Measurements from ENCODE around the gene AMOTL1.
"Not testable (repeated sequence)": the region's sequence is repeated elsewhere in the genome, so short reads cannot be mapped to it uniquely, and the experiment has no call there.

AMOTL1 gene

GRCh38 chr11:94794287-94795168 is 26.4 kb downstream of the AMOTL1 start:
- peak; percentile 56 for DNase-seq

GRCh38 chr11:94795476-94796189 is 27.5 kb downstream of the AMOTL1 start:
- no peak for DNase-seq

- no peak for DNase-seq
Measured at GRCh38 chr11:94796190-94796580, 28.0 kb downstream of the AMOTL1 start.

DNA sequence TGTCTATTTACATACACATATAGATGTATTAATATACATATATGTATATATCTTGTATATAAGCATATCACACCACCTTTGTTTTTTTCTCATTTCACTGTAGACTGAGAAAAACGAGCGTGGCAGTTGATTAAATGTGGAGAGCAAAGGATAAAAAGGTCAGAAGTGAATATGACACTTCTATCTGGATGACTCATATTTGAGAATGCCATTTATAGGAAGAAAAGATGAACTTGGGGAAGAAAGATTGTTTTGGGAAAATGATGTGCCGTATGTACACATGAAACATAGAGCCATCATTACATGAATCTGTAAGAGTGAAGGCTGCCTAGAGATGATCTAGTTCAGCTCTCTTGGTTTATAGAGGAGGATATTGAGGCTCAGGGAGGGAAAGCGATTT is 28.7 kb downstream of the AMOTL1 start:
- DNase-seq = no peak

GRCh38 chr11:94799726-94800125 is 31.6 kb downstream of the AMOTL1 start:
- DNase-seq = no peak

DNA sequence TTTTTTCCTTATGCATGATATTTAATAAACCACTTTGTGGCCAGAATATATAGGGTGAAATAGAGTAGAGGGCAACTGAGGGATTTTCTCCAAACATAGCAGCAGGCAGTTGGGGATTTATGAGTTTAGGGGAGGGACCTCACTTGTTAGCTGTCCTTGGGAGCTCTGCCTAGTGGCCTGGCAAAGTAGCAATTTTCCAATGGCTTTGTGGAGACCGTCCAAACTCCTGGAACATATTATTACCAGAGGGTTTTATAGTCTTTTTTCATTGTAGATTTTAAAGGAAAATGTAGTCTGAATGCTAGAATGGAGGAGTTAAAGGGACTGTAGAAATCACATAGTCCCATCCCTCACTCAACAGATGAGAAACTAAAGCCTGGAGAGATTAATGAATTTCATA is 32.3 kb downstream of the AMOTL1 start:
- no peak for DNase-seq

DNA sequence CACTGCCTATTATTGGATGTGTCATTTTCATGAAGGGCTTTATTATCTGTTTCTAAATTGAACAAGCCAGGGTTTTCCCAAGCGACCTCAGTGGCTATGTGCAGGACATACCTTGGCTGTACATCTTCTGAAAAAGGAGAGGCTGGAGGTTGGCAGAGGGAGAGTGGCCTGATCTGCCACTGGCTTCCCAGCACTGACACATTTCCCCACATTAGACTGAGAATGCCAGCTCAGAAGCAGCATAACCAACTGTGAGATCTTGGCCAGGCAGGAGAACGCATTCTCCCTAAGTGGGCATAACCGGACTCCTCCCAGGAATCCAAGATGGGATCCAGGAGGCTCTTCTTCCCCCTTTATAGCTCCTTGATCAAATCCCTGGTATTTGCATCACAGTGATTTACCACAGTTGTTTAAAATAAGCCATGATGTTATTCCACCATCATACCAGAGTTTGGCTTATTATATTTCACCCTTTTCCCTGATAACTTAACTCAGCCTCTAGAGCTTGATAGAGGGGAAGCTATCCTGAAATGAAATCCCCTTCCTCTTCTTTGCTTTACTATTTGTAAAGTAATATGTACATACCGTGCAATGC is 33.8 kb downstream of the AMOTL1 start:
- DNase-seq = no peak

GRCh38 chr11:94802501-94802900 is 34.3 kb downstream of the AMOTL1 start:
- DNase-seq = no peak

GRCh38 chr11:94803491-94803890 is 35.3 kb downstream of the AMOTL1 start:
- DNase-seq = no peak

GRCh38 chr11:94804874-94805273 is 36.7 kb downstream of the AMOTL1 start:
- DNase-seq = no peak

DNA sequence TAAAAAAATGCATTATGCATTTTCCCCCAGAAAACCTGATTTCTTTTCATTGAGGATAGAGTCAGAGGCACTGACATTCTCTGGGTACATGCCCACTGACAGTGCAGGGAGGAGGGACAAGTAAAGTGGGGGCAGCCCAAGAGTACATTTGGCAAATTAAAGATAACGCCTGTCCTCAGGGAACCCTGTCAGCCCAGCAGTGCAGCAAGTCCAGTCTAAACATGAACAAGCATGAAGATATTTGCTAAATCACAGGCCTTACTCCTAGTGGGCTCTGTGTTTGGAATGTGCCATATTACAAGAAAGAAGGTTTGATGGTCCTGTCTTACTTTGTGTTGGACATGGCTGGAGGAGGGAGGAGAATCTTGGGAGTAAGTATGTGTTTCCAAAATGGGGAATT is 37.9 kb downstream of the AMOTL1 start:
- no peak for DNase-seq

GRCh38 chr11:94806419-94806818 is 38.3 kb downstream of the AMOTL1 start:
- DNase-seq = no peak

- peak; percentile 24 for DNase-seq
Measured at GRCh38 chr11:94809251-94809650, 41.1 kb downstream of the AMOTL1 start.

GRCh38 chr11:94812724-94813720 is 44.9 kb downstream of the AMOTL1 start:
- not testable (repeated sequence) for DNase-seq

DNA sequence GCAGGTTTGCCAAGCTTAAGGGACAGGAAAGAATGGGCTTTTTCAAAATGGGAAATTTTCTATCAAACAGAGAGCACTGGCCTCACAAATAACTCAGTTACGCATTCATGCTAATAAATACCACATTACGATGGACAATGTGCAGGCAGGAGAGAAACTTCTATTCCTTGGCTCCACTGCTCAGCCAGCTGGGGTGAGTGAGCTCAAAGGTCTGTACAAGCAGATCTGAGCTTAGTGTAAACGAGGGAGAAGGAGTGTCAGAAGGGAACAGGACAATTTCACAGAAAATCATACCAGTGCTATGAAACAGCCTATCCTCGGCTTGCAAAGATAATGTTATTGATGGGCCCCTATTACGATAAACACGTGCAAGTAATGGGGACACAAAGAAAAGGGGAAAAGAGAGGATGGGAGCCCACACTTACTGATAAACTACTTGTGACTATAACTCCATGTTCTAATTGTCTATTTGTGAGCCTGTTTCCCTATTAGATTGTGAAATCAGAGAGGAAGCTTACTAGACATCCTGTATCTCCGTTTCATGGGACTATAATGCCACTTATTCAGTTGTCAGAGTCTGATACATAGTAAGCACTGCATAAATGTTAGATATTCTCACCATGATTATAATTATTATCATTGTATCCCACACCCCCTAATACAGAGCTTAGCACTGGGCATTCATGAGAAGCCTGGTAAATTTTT is 46.3 kb downstream of the AMOTL1 start:
- no peak for DNase-seq

DNA sequence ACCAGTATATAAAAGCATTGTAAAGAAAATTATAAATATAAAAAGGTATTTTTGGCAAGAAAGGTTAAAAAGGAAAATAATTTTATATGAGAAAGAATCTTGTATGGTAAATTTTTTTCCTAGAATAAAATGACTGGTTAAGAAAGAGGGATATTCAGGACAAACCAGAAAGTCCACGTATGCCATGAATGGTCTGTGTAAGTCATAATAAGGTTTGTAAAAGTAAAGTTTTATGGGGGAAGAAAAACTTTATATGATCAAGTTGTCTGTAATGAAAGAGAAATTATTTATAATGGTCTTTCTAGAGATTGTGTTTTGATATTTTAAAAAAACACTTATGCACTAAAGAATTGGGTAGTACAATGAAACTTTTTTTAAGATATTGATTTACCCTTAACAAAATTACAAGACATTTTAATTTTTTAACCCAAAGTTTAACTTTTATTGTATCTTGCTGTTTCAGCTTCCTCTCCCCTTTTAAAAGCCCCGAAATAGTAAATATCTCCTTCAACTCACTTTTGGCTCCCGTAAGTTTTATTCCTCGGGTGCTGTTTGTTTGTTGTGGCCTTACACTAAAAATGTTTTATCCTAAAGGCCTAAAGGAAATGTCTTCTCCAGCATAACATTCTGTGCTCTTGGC is 47.7 kb downstream of the AMOTL1 start:
- DNase-seq = no peak

- DNase-seq = no peak
Measured at GRCh38 chr11:94820480-94820879, 52.3 kb downstream of the AMOTL1 start.

GRCh38 chr11:94821439-94821838 is 53.3 kb downstream of the AMOTL1 start:
- DNase-seq = no peak

DNA sequence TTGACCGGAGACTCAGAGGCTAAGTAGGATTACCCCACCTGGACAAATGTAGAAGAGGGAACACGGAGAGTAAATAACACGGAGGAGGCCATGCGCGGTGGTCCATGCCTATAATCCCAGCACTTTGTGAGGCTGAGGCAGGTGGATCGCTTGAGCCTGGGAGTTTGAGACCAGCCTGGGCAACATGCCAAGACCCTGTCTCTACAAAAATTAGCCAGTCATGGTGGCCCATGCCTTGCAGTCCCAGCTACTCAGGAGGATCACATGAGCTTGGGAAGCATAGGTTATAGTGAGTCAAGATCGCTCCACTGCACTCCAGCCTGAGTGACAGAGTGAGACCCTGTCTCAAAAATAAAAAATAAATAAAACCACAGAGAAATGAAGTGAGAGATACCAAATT is 53.9 kb downstream of the AMOTL1 start:
- DNase-seq = no peak

GRCh38 chr11:94823102-94823732 is 55.1 kb downstream of the AMOTL1 start:
- no peak for DNase-seq

DNA sequence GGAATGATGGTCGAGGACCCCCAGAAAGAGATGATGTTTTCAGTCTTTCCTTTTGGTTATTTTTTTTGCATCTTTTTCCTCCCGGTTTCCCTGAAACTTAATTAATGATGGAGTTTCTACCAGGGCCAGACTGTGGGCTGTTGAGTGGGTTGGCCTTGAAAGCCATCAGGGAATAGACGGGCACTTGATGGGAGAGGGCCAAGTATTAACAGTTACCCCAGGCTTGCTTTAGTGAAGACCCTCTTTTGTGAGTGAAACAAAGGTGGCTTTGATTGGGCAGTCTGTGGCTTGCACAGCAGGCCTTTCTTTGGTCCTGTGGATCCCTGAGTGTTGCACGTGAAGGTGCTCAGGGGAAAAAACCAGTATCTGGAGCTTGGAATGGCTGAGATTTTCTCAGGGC is 56.9 kb downstream of the AMOTL1 start:
- no peak for DNase-seq
